H1 (cell line): ENCODE measurements around the gene FCER2.

Experiments
- EP300 ChIP-seq, 2 experiments: IDR thresholded peaks; 1 replicate in 1 of 2; 2 replicates in 1 of 2; pipeline ENCODE4 v1.6.1; 2011 to 2012; ENCODE audit warnings: low read depth in 2 of 2, low read length in 2 of 2, mild to moderate bottlenecking in 2 of 2, borderline replicate concordance in 1 of 2, inconsistent platforms in 1 of 2, moderate library complexity in 1 of 2
- POLR2A ChIP-seq, 2 experiments: IDR thresholded peaks; 1 replicate in 1 of 2; 2 replicates in 1 of 2; pipeline ENCODE4 v1.6.1; 2011; ENCODE audit warnings: low read depth in 2 of 2, low read length in 2 of 2, mild to moderate bottlenecking in 2 of 2; ENCODE audit errors: control extremely low read depth in 1 of 2
- RFX5 ChIP-seq: IDR thresholded peaks from 2 replicates; pipeline ENCODE4 v1.6.1; 2011; ENCODE audit warnings: low read depth, low read length, improper control_type of control experiment, borderline replicate concordance
- TF ChIP-seq, protein P1 (sequence below), 3 experiments: IDR thresholded peaks; 1 replicate in 2 of 3; 2 replicates in 1 of 3; pipeline versions ENCODE4 v1.5.1 to v1.6.1; 2011; ENCODE audit warnings: low read length in 3 of 3, mild to moderate bottlenecking in 3 of 3, inconsistent platforms in 2 of 3, low read depth in 1 of 3, moderate library complexity in 1 of 3; ENCODE audit not compliant: insufficient read depth in 1 of 3; ENCODE audit errors: control extremely low read depth in 1 of 3

- TF ChIP-seq, protein P1, sequence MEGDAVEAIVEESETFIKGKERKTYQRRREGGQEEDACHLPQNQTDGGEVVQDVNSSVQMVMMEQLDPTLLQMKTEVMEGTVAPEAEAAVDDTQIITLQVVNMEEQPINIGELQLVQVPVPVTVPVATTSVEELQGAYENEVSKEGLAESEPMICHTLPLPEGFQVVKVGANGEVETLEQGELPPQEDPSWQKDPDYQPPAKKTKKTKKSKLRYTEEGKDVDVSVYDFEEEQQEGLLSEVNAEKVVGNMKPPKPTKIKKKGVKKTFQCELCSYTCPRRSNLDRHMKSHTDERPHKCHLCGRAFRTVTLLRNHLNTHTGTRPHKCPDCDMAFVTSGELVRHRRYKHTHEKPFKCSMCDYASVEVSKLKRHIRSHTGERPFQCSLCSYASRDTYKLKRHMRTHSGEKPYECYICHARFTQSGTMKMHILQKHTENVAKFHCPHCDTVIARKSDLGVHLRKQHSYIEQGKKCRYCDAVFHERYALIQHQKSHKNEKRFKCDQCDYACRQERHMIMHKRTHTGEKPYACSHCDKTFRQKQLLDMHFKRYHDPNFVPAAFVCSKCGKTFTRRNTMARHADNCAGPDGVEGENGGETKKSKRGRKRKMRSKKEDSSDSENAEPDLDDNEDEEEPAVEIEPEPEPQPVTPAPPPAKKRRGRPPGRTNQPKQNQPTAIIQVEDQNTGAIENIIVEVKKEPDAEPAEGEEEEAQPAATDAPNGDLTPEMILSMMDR (IDR thresholded peaks at IDR 0.05; ENCODE audit: control extremely low read depth in 1 of 3, insufficient read depth in 1 of 3, low read depth in 1 of 3, low read length in 3 of 3), result no peak
- no peak for TF ChIP-seq POLR2A (IDR thresholded peaks at IDR 0.05; ENCODE audit: control extremely low read depth in 1 of 2, low read depth in 2 of 2, low read length in 2 of 2)
- TF ChIP-seq RFX5, result no peak
- TF ChIP-seq EP300 (IDR thresholded peaks at IDR 0.05; ENCODE audit: borderline replicate concordance in 1 of 2, low read depth in 2 of 2, low read length in 2 of 2), result no peak
Observed at GRCh38 chr19:7746903-7747884, 45.3 kb upstream of the FCER2 start, which contains the start of gene CD209.
